K562 (cell line): Measurements from ENCODE around the gene UFC1. TPM values are rescaled to one million over a fixed set of nuclear protein-coding genes. Genes with fewer than 3 reads are reported as not detected.

Experiments
- CBX8 ChIP-seq: fragments of 200-600 bp; sonication (generic); IDR thresholded peaks from 2 replicates; pipeline ENCODE4 v1.6.1; 2012; ENCODE audit warnings: borderline replicate concordance, mixed run types, low read depth, mild to moderate bottlenecking, moderate library complexity, mixed read lengths, low read length, control low read depth, inconsistent platforms; ENCODE audit not compliant: poor library complexity, severe bottlenecking; ENCODE audit errors: extremely low read depth
- CREB3 ChIP-seq: fragments of 450-650 bp; conservative IDR thresholded peaks from 2 replicates; pipeline ENCODE4 v1.6.1; 2016; ENCODE audit warnings: missing genetic modification characterization, low read depth, mild to moderate bottlenecking, missing compliant biosample characterization, moderate library complexity
- CTCFL ChIP-seq: IDR thresholded peaks from 2 replicates; pipeline ENCODE4 v1.6.1; 2011; ENCODE audit warnings: borderline replicate concordance, low read depth, mild to moderate bottlenecking, moderate library complexity, low read length; ENCODE audit not compliant: insufficient read depth, poor library complexity, severe bottlenecking
- E2F8 ChIP-seq: fragments of 450-650 bp; IDR thresholded peaks from 2 replicates; pipeline ENCODE4 v1.7.1; 2018; ENCODE audit warnings: mild to moderate bottlenecking, low read depth; ENCODE audit not compliant: partially characterized antibody
- ETV5 ChIP-seq: sonication (generic); formaldehyde crosslinking; IDR thresholded peaks from 2 replicates; pipeline ENCODE4 v1.4.0; 2020; ENCODE audit warnings: low read depth, mild to moderate bottlenecking, missing genetic modification reagents
- HNRNPH1 ChIP-seq: fragments of 200-400 bp; formaldehyde crosslinking; optimal IDR thresholded peaks from 2 replicates; pipeline ENCODE3; 2017; ENCODE audit warnings: low read depth, mild to moderate bottlenecking, low read length, moderate library complexity
- ILK ChIP-seq: fragments of 450-650 bp; IDR thresholded peaks from 2 replicates; pipeline ENCODE4 v1.6.1; 2016; ENCODE audit warnings: missing genetic modification characterization, low read depth, mild to moderate bottlenecking, missing compliant biosample characterization, moderate library complexity, borderline replicate concordance
- KLF6 ChIP-seq: fragments of 250-450 bp; sonication (Bioruptor Pico); IDR thresholded peaks from 2 replicates; pipeline ENCODE4 v1.4.0; 2020; ENCODE audit warnings: mild to moderate bottlenecking, moderate library complexity, borderline replicate concordance
- LARP7 ChIP-seq: fragments of 450-650 bp; IDR thresholded peaks from 2 replicates; pipeline ENCODE4 v1.6.1; 2016
- NR1H2 ChIP-seq: sonication (generic); formaldehyde crosslinking; IDR thresholded peaks from 2 replicates; pipeline ENCODE4 v1.4.0; 2020; ENCODE audit warnings: mild to moderate bottlenecking, missing genetic modification reagents
- SIRT6 ChIP-seq: IDR thresholded peaks from one replicate; pipeline ENCODE4 v1.6.1; 2012; ENCODE audit warnings: low read depth, mild to moderate bottlenecking, control low read depth, inconsistent platforms, low read length, moderate library complexity
- SNIP1 ChIP-seq: fragments of 450-650 bp; IDR thresholded peaks from 2 replicates; pipeline ENCODE4 v1.7.1; 2017; ENCODE audit warnings: low read depth, mild to moderate bottlenecking
- STAT5A ChIP-seq: IDR thresholded peaks from 2 replicates; pipeline ENCODE4 v1.6.1; 2012; ENCODE audit warnings: low read length, inconsistent platforms, borderline replicate concordance
- TRIM25 ChIP-seq: fragments of 450-650 bp; IDR thresholded peaks from 2 replicates; pipeline ENCODE4 v1.7.0; 2016; ENCODE audit warnings: borderline replicate concordance
- U2AF2 ChIP-seq: fragments of 200-400 bp; formaldehyde crosslinking; optimal IDR thresholded peaks from 2 replicates; pipeline ENCODE3; 2017; ENCODE audit warnings: low read depth, mild to moderate bottlenecking, low read length
- ZBTB12 ChIP-seq: fragments of 250-450 bp; sonication (Bioruptor Pico); IDR thresholded peaks from 2 replicates; pipeline ENCODE4 v1.4.0; 2020
- ZNF512 ChIP-seq: IDR thresholded peaks from 2 replicates; pipeline ENCODE4 v1.6.1; 2016; ENCODE audit warnings: missing genetic modification characterization, missing compliant biosample characterization
- polyA plus RNA-seq, 8 experiments: library from polyadenylated mRNA; depleted of rRNA in 4 of 8; stranded (reverse) in 5 of 8; unstranded in 3 of 8; fragments of >200 nt; fragmentation: Nextera tagmentation in 2 of 8; fragmentation: Illumina TruSeq in 1 of 8; extraction: Ambion mirVana in 2 of 8; extraction: Trizol in 1 of 8; gene quantifications; 2 replicates each; pipeline versions ENCODE4 v1.2.1 to v1.2.3, GENCODE V29; 2011 to 2014; ENCODE audit warnings: inconsistent platforms in 1 of 8, missing spikeins in 1 of 8
- total RNA-seq, 7 experiments: library from RNA; depleted of rRNA in 6 of 7; stranded (reverse); fragments of >200 nt in 6 of 7; fragmentation: Illumina TruSeq in 2 of 7; extraction: Trizol in 2 of 7; gene quantifications; 2 replicates each; pipeline versions ENCODE4 v1.2.1 to v1.2.3, GENCODE V29; 2011 to 2021; ENCODE audit warnings: low replicate concordance in 1 of 7

Gene UFC1
- total and polyA plus RNA-seq, 9 of the 15 experiments (the other 6 are each of a cell fraction or from before 2014, with no cell fraction given) = 92.8 to 220 (median 161) TPM

- TF ChIP-seq CTCFL (no peak), KLF6 (CRISPR knock-in tag) (no peak), U2AF2 (no peak), ZNF512 (tag) (no peak), CBX8 (no peak), CREB3 (tag) (no peak), SNIP1 (no peak), E2F8 (no peak), LARP7 (no peak), TRIM25 (no peak), STAT5A (no peak), ETV5 (CRISPR knock-in tag) (no peak), HNRNPH1 (no peak), SIRT6 (no peak), ILK (tag) (no peak), NR1H2 (CRISPR knock-in tag) (no peak), ZBTB12 (CRISPR knock-in tag) (no peak)
Observed at GRCh38 chr1:161177936-161178244, 24.1 kb downstream of the UFC1 start (continued).
